GM10847 (cell line): ENCODE data around the gene HIPK3.

Source experiments
- POLR2A ChIP-seq: IDR thresholded peaks from 2 replicates; pipeline ENCODE4 v1.6.1; 2011; ENCODE audit not compliant: insufficient read length; ENCODE audit errors: extremely low read depth

HIPK3 gene

DNA sequence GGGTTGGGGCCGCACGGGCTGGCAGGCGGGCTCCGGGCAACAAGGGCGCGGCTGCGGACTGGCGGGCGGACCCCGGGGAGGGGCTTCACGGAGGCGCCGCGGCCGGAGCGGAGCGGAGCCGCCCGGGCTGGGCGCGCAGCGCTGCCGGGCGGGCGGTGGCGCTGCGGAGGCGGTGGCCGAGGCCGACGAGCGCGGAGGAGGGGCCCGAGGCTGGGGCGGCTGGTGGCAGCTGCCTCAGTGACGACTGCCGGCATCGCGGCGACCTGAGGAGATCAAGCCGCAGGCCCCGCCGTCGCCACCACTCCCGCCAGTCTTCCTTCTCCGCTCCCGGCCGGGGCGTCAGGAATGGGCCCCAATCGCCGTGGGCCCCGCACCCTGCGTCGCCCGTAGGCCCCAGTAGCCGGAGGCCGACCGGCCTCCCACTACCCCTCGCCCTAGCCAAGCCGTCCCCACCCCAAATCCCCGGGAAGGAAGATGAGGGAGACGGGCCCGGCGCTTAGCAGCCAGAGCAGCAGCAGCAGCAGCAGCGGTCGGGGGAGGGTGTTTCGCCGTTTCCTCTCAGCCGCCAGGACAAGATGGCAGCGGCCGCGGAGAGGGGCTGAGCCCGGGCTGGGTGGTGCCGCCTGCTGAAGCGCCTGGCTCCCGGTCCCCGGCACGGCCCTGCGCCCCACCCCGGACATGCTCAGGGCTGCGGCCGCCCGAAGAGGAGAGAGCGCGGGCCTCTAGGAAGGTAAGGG, at the start of gene HIPK3:
HIPK3 (plus strand) TSS at position 222 of the 737 bp plus-strand sequence.
- peak; percentile 67 for TF ChIP-seq POLR2A

- no peak for TF ChIP-seq POLR2A
Observed at GRCh38 chr11:33207408-33207985, 49.7 kb upstream of the HIPK3 start.

GRCh38 chr11:33208150-33208549, 49.0 kb upstream of the HIPK3 start:
- TF ChIP-seq POLR2A, result no peak

- no peak for TF ChIP-seq POLR2A
Observed at GRCh38 chr11:33211153-33211552, 46.0 kb upstream of the HIPK3 start.

DNA sequence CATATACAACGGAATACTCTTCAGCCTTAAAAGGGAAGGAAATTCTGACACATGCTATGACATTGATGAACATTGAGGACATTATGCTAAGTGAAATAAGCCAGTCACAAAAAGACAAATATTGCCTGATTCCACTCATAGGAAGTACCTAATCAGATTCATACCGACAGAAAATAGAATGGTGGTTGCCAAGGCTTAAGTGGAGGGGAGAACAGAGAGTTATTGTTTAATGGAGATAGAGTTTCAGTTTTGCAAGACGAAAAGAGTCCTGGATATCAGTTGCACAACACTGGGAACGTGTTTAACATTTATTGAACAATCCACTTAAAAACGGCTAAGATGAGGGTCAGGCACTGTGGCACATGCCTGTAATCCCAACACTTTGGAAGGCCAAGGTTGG, 45.6 kb upstream of the HIPK3 start:
- TF ChIP-seq POLR2A, result no peak

DNA sequence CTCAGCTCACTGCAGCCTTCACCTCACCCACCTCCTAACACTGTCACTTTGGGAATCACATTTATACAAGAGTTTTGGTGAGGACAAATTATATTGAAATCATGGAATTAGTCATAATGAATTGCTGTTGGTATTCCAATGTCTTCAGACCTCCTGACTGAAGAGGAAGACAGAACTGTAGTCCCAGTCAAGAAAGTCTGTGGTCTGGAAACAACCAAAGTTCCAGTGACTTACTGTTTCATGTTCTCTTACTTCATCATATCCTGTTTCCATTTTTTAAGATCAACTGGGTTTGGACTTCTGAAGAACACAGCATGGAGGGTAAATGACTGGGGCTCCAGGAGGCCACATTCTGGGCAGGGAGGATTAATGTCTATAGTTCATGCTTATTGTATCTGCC, 43.0 kb upstream of the HIPK3 start:
- no peak for TF ChIP-seq POLR2A

DNA sequence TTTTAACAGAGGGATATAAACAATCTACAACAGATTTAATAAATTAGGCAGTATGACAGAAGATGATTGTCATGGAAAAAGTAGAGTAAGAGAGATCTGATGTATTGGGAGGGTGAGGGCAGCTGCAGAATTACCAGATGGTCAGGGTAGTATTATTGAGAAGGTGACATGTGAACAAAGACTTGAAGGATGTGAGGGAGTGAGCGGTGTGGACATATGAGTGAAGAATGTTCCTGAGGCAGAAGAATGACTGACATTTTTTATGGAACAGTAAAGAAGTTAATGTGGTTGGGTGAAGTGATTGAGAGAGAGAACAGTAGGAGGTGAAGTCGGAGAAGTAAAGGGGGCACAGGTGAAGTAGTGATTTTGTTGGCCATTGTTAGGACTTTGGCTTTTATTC, 42.4 kb upstream of the HIPK3 start:
- no peak for TF ChIP-seq POLR2A

GRCh38 chr11:33222052-33222750, 35.0 kb upstream of the HIPK3 start:
- TF ChIP-seq POLR2A, result no peak

GRCh38 chr11:33225371-33225770, 31.8 kb upstream of the HIPK3 start:
- TF ChIP-seq POLR2A, result no peak

DNA sequence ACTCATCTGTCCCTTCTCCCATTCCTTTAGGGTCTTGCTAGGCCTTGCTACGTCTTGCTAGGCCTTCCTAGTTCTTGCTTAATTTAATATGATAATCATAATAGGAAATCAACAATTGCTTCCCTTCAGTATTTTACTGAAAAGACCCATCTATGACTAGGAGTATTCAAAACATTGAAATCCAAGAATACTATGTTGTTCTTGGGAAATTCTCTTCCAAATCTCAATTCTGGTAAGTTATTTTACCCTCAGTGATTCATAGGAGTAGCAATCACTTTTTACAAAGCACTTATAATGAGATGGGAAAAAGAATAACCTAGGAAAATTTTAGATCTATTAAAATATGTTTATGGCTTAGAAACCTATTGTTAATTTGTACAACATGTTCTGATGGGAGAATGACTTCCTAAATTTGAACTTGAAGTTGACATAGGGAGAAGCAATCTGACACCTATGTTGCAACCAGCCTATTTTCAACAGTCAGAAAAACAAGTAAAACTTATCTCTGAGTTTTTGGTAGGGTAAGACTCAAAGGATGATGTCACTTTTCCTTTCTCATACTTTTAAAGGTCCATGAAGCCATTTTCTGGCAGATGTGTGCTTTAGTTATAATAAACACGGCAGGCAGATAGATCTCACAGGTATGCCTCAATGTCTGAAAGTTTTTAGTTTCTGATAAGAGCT, 29.5 kb upstream of the HIPK3 start:
- no peak for TF ChIP-seq POLR2A

- no peak for TF ChIP-seq POLR2A
Observed at GRCh38 chr11:33234397-33235190, 22.6 kb upstream of the HIPK3 start.

- TF ChIP-seq POLR2A, result no peak
Observed at GRCh38 chr11:33237039-33237597, 20.1 kb upstream of the HIPK3 start.

GRCh38 chr11:33242575-33242974, 14.6 kb upstream of the HIPK3 start:
- TF ChIP-seq POLR2A, result no peak

GRCh38 chr11:33248416-33248971, 8.7 kb upstream of the HIPK3 start:
- TF ChIP-seq POLR2A, result no peak
